Thoracic aorta (tissue), 2 donors: Measurements from ENCODE around the gene CCDC83. TPM values are rescaled to one million over a fixed set of nuclear protein-coding genes. Genes with fewer than 3 reads are reported as not detected.
"Not testable (repeated sequence)": the region's sequence is repeated elsewhere in the genome, so short reads cannot be mapped to it uniquely, and the experiment has no call there.

Experiments
- ATAC-seq: fragments of 150-250 bp; one replicate; pipeline ENCODE4 v1.8.0; 2017; ENCODE audit warnings: low read depth; ENCODE audit not compliant: insufficient number of reproducible peaks, low FRiP score
- DNase-seq: peaks from one replicate; pipeline ENCODE4 v3.0.0-alpha.2; 2020; ENCODE audit warnings: low spot score
- H3K27ac ChIP-seq, 2 donors: fragments of 200-600 bp; sonication (generic); 1 replicate in 1 of 2; 2 replicates in 1 of 2; pipeline ENCODE4 v1.5.1; 2016; ENCODE audit warnings: mild to moderate bottlenecking in 2 of 2, moderate library complexity in 2 of 2
- H3K27me3 ChIP-seq: fragments of 200-600 bp; sonication (generic); replicated peaks from 2 replicates; pipeline ENCODE4 v1.6.0; 2016; ENCODE audit warnings: mild to moderate bottlenecking; ENCODE audit not compliant: insufficient read depth
- H3K36me3 ChIP-seq: fragments of 200-600 bp; sonication (generic); one replicate; pipeline ENCODE4 v1.5.1; 2016
- H3K4me1 ChIP-seq, 2 donors: fragments of 200-600 bp; sonication (generic); 1 replicate in 1 of 2; 2 replicates in 1 of 2; pipeline versions ENCODE4 v1.5.1 to v1.6.0; 2016; ENCODE audit warnings: low read depth in 2 of 2, mild to moderate bottlenecking in 1 of 2; ENCODE audit not compliant: control insufficient read depth in 1 of 2
- H3K4me3 ChIP-seq: fragments of 200-600 bp; sonication (generic); 2 replicates; pipeline ENCODE4 v1.5.1; 2016; ENCODE audit warnings: mild to moderate bottlenecking
- H3K9me3 ChIP-seq: fragments of 200-600 bp; sonication (generic); 2 replicates; pipeline ENCODE4 v1.5.1; 2016
- total RNA-seq, 2 donors: library from RNA; depleted of rRNA; stranded (reverse); fragments of >200 nt; gene quantifications; one replicate each; pipeline versions ENCODE4 v1.1.0 to v1.2.3, GENCODE V29; 2016
- TF ChIP-seq, protein P1 (sequence below): fragments of 200-600 bp; sonication (generic); IDR thresholded peaks from one replicate; pipeline ENCODE4 v1.5.1; 2019; ENCODE audit warnings: antibody characterized with exemption

The CCDC83 gene
- total RNA-seq, 2 donors from 2014 or later, result not detected

DNA sequence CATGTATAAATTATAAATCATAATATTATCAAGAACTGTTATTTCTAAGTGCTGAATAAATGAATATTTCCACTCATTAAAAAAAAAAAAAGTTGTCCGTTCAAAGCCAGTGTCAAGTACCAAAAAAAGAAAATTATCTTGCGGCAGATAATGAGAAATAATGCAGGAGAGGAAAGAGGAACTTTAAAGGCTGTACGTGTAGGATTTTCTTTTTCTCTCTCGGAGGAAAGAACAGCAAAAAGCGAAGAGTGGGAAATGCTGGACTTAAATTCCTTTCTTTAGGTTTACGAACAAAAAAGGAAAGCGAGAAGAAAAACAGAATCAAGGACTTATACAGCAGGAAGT is 999 bp upstream of the CCDC83 start:
- peak overlapping the region; percentile 64 to 67 for H3K27ac ChIP-seq
- H3K27me3 ChIP-seq, result no peaks in the 10 kb centered on the region
- DNase-seq (no peak), ATAC-seq (no peak)
- no peaks in the 10 kb centered on the region for H3K36me3 ChIP-seq
- peaks cover 0 to 7% of the 10 kb centered on the region in 2 donors for H3K4me1 ChIP-seq
- peak overlapping the region; percentile 72 for H3K4me3 ChIP-seq
- TF ChIP-seq, protein P1, sequence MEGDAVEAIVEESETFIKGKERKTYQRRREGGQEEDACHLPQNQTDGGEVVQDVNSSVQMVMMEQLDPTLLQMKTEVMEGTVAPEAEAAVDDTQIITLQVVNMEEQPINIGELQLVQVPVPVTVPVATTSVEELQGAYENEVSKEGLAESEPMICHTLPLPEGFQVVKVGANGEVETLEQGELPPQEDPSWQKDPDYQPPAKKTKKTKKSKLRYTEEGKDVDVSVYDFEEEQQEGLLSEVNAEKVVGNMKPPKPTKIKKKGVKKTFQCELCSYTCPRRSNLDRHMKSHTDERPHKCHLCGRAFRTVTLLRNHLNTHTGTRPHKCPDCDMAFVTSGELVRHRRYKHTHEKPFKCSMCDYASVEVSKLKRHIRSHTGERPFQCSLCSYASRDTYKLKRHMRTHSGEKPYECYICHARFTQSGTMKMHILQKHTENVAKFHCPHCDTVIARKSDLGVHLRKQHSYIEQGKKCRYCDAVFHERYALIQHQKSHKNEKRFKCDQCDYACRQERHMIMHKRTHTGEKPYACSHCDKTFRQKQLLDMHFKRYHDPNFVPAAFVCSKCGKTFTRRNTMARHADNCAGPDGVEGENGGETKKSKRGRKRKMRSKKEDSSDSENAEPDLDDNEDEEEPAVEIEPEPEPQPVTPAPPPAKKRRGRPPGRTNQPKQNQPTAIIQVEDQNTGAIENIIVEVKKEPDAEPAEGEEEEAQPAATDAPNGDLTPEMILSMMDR, result no peak
- H3K9me3 ChIP-seq, result no peaks in the 10 kb centered on the region

DNA sequence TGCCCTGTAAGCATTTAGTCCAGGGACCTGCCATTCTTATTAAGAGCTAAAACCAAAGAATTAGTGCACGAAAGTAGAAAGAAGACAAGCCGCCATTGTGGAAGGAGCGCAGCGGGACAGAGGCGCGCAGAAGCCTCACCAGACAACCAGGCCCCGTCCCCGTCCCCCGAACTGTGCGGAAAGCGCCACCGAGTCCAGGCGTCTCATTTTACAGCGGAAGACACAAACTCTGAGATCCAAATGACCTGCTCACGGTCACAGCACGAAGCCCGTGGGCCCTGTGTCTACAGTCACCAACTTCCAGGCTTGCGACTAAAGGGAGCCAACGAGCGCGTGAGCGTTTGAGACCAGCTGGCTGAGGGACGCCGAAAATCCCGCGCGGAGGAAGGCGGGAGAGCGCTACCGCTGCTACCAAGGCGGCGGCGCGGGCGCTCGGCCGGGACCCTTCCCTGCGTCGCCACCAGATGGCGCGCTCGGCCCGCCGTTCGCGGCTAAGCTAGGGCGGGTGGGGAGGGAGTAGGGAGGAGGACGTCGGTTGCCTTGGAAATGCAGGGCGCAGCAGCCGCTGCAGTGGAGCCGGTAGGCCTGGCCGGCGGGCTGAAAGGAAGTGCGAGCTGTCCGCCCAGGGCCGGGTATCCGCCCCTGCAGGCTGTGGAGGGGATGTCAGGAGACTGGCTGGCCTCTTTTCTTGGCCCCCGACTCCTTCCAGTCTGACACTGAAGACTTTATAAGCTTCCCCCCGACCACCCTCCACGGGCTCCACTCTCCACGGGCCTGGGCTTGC is 434 bp upstream of the CCDC83 start:
- Histone ChIP-seq H3K27me3 (no peaks in the 10 kb centered on the region), H3K27ac (peak overlapping the region; percentile 64 to 67), H3K36me3 (no peaks in the 10 kb centered on the region), H3K4me3 (peak overlapping the region; percentile 72), H3K9me3 (no peaks in the 10 kb centered on the region), H3K4me1 (peaks cover 0 to 7% of the 10 kb centered on the region in 2 donors)
- ATAC-seq (peak; percentile 97), DNase-seq (peak; percentile 39)
- TF ChIP-seq, protein P1, result peak; percentile 98

DNA sequence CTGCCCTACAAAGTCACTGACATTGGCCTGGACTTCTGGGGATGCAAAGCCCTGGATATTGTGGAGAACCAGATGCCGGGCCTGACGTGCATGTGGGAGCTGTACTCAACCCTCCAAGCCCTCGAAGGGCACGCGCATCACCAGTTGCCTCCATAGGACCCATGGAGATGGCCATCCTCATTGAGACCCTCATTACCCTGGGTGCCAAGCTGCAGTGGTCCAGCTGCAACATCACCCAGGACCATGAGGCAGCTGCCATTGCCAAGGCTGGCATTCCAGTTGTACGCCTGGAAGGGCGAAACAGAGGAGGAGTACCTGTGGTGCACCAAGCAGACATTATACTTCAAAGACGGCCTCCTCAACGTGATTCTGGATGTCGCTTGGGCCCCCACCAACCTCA is 1.9 kb downstream of the CCDC83 start:
- TF ChIP-seq, protein P1, result no peak
- H3K27me3 ChIP-seq, result no peaks in the 10 kb centered on the region
- H3K4me3 ChIP-seq, result no peak overlapping the region
- no peaks in the 10 kb centered on the region for H3K9me3 ChIP-seq
- DNase-seq (no peak), ATAC-seq (no peak)
- no peak overlapping the region for H3K27ac ChIP-seq
- peaks cover 0 to 7% of the 10 kb centered on the region in 2 donors for H3K4me1 ChIP-seq
- H3K36me3 ChIP-seq, result no peaks in the 10 kb centered on the region

DNA sequence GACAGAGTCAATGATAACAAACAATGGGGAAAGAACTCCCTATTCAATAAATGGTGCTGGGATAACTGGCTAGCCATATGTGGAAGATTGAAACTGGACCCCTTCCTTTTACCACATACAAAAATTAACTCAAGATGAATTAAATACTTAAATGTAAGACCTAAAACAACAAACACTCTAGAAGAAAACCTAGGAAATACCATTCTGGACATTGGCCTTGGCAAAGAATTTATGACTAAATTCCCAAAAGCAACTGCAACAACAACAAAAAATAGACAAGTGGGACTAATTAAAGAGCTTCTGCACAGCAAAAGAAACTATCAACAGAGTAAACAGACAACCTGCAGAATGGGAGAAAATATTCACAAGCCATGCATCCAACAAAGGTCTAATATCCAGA is 4.4 kb downstream of the CCDC83 start:
- not testable (repeated sequence) for DNase-seq, H3K36me3 ChIP-seq, ATAC-seq, H3K27me3 ChIP-seq, H3K9me3 ChIP-seq, H3K4me1 ChIP-seq, H3K4me3 ChIP-seq, H3K27ac ChIP-seq

DNA sequence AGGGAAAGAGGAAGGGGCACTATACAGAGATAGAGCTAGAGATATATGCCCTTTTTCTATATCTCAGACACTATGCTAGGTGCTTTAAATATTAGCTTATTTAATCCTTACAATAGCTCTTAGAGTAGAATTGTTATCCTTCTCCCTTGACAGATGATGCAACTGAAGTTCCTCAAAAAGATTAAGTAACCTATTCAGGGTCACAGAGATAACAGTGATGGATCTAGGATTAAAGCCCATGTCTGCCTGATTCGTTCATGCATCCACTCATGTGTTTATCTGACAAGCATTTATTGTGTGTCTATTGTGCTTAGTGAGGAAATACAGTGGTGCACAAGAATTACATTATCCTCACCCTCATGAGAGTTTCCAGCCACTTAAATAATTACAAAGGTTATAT is 8.7 kb downstream of the CCDC83 start:
- Histone ChIP-seq H3K27ac (no peak overlapping the region), H3K27me3 (no peaks in the 10 kb centered on the region), H3K9me3 (no peaks in the 10 kb centered on the region), H3K4me3 (no peak overlapping the region), H3K4me1 (no peaks in the 10 kb centered on the region), H3K36me3 (no peaks in the 10 kb centered on the region)
- ATAC-seq (no peak), DNase-seq (no peak)
- TF ChIP-seq, protein P1, result no peak
